Activated CD4-positive, alpha-beta memory T cell treated with anti-CD3 and anti-CD28 coated beads, Interleukin-2, amount 10 ng/mL, durations not matched to agents 7 days and 5 days (primary cell): ENCODE results near the gene TAMALIN. TPM values are rescaled to one million over a fixed set of nuclear protein-coding genes. Genes with fewer than 3 reads are reported as not detected.

Source experiments
- CTCF ChIA-PET: fragments of 350-600 bp; sonication (Branson Sonifier 250); formaldehyde crosslinking; loops from one replicate; lab custom pipeline; 2021; ENCODE audit warnings: antibody characterized with exemption, inconsistent platforms; lab: Charles Lee
- POLR2A ChIA-PET: fragments of 350-600 bp; sonication (Branson Sonifier 250); formaldehyde crosslinking; loops from one replicate; lab custom pipeline; 2021; ENCODE audit warnings: antibody characterized with exemption; lab: Charles Lee
- DNase-seq: peaks from one replicate; pipeline ENCODE4 v3.0.0-alpha.2; 2020
- H3K27ac Mint-ChIP-seq: one replicate; pipeline ENCODE4 v1.8.0; 2021; ENCODE audit warnings: mild to moderate bottlenecking, mixed read lengths
- H3K27me3 Mint-ChIP-seq: one replicate; pipeline ENCODE4 v1.8.0; 2021; ENCODE audit warnings: mixed read lengths
- H3K36me3 Mint-ChIP-seq: one replicate; pipeline ENCODE4 v1.8.0; 2021; ENCODE audit warnings: low read depth, mixed read lengths
- H3K4me1 Mint-ChIP-seq: one replicate; pipeline ENCODE4 v1.8.0; 2021; ENCODE audit warnings: mixed read lengths
- H3K4me3 Mint-ChIP-seq: one replicate; pipeline ENCODE4 v1.8.0; 2021; ENCODE audit warnings: mild to moderate bottlenecking, mixed read lengths
- H3K9me3 Mint-ChIP-seq: one replicate; pipeline ENCODE4 v1.8.0; 2021; ENCODE audit warnings: mixed read lengths
- total RNA-seq, 2 experiments: library from RNA; stranded (reverse); gene quantifications; one replicate each; pipeline ENCODE4 v1.2.3, GENCODE V29; 2021

The TAMALIN gene
- total RNA-seq, 2 experiments from 2014 or later: 5.8 to 7.4 TPM

DNA sequence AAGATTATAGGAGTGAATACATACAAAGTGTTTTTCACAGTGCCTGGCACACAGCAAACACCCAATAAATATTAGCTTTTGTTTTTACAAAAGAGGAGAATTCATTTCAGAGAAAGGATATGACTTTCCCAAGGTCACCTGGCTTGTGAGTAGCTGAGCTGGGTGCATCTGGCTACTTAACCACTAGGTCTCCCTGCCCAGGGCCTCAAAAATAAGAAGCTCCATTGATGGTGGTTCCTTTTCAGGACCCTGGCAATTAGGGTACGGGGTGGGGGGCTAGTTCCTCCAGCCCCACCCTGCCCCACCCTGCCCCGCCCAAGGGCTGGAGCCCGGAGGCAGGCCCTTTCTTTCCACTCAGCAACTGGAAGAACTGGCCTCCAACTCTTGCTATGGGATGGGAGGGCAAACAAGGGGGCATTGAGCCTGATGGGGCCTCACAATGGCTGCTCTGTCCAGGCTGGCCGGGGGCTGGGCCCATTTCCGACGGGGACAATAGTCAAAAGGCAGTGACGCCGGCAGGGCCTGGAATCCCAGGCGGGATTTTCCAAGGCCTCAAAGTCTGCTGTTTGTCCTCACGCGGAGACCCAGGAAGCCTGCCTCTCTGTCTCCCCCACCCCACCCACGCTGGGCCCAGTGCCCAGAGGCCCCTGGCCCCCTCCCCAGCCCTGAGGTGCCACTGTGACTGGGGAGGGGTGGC is 54.9 kb downstream of the TAMALIN start:
- POLR2A ChIA-PET: interaction anchor here (1.1 to 3.7 kb wide), 3 partner anchors 8 to 36 kb away, joined by 5 to 14 read pairs (median 6); partner anchors contain the start of genes ATG101 and NR4A1
- Mint-ChIP-seq H3K36me3 (no peaks in the 10 kb centered on the region), H3K27ac (no peak overlapping the region), H3K9me3 (no peaks in the 10 kb centered on the region), H3K27me3 (peaks cover 7% of the 10 kb centered on the region), H3K4me3 (no peak overlapping the region), H3K4me1 (peaks cover 10% of the 10 kb centered on the region)
- DNase-seq: no peak
- CTCF ChIA-PET: interaction anchor here (0.9 to 18.2 kb wide), 3 partner anchors 9 to 38 kb away, joined by 3 to 290 read pairs (median 6); partner anchors contain the start of gene ATG101

DNA sequence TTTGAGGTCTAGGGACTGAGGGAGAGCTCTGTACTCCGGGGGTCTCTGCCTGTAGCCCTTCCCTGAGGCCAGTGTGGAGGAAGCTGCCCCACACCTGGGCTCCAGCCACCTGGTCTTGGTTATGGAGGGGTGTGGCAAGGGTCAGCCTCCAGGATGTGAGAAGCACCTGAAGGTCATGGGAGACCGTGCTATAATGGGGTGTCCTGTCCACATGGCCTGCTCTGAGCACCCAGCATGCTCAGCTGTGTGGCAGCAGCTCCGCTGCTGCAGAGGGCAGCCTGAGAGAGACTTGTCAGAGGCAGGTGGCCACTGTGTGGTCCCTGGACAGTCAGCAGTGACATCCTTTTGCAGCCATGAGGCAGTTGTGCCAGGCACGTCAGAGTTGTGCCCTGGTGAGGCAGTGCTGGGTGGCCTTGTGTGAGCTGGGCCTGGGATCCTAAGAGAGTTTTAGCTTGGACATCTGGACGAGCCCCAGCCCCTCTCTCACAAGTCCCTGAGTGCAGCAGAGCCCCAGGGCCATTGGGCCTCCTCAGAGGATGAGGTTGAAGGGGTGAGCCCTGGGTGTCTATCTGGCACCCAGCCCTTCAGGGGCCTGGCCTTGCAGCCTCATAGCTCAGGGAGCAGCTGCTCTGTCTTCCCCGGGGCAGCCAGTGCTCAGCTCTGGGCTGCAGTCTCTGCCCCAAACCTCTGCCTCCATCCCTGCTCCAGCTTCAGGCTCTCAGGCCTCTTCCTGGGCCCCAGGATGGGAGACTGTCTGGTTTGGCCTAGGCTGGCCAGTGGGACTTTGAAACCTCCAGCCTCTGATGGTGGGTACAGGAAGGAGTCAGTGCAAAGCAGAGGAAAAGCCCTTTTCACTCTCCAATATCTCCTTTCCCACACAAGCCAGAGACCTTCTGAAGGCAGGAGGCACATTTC is 55.7 kb downstream of the TAMALIN start:
- POLR2A ChIA-PET: interaction anchor here (1.1 to 3.7 kb wide), 3 partner anchors 8 to 37 kb away, joined by 5 to 14 read pairs (median 6); partner anchors contain the start of genes ATG101 and NR4A1
- no peaks in the 10 kb centered on the region for H3K36me3 Mint-ChIP-seq
- peaks cover 7% of the 10 kb centered on the region for H3K27me3 Mint-ChIP-seq
- no peak for DNase-seq
- no peaks in the 10 kb centered on the region for H3K9me3 Mint-ChIP-seq
- H3K4me1 Mint-ChIP-seq: peaks cover 16% of the 10 kb centered on the region
- CTCF ChIA-PET: interaction anchor here (1.2 to 18.2 kb wide), 2 partner anchors 21 to 39 kb away, joined by 3 to 290 read pairs; no protein-coding TSS in a partner anchor
- no peak overlapping the region for H3K27ac Mint-ChIP-seq
- no peak overlapping the region for H3K4me3 Mint-ChIP-seq

DNA sequence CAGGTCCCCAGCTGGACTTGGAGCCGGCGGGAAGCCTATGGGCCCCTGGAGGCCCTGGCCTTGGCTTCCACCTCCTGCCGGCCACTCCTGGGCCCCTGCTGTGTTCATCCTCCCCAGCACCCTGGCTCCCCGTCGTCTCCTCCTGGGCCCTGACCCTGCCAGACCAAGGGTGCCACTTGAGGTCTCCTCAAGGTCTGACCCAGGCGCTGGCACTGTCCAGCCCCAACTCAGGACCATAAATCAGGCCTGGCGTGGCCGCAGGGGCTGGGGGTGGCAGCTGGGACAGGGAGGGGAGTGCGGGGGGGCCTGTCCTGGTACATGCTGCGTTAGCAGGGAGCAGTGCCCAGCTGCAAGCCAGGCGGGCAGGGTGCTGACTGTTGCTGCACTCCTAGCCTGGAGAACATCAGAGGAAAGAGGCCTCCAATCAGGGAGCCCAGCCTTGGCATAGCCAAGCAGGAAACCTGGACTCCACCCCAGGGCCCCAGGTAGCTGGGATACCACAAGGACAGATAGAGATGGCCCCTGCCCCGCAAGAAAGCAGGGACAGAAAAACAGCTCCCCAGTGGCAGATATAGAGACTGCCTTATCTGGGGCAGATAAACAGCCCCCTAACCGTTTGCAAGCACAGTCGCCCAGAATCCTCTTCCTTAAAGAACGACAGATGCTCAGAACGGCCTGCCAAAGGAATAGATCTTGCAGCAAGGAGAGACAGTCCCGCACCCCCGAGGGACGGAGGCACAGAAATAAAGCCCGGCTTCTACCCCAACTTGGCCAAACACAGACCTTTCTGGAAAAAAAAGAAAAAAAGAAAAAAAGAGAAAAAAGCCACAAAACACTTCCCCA is 56.6 kb downstream of the TAMALIN start:
- CTCF ChIA-PET: interaction anchor here (18.2 kb wide), 1 partner anchor 40 kb away, joined by 290 read pairs; no protein-coding TSS in a partner anchor
- Mint-ChIP-seq H3K4me3 (no peak overlapping the region), H3K27ac (no peak overlapping the region), H3K9me3 (no peaks in the 10 kb centered on the region), H3K27me3 (peaks cover 7% of the 10 kb centered on the region), H3K36me3 (no peaks in the 10 kb centered on the region), H3K4me1 (peaks cover 16% of the 10 kb centered on the region)
- POLR2A ChIA-PET: interaction anchor here (1.0 to 3.7 kb wide), 3 partner anchors 12 to 92 kb away, joined by 3 to 14 read pairs (median 6); partner anchors contain the start of gene NR4A1
- DNase-seq: no peak

DNA sequence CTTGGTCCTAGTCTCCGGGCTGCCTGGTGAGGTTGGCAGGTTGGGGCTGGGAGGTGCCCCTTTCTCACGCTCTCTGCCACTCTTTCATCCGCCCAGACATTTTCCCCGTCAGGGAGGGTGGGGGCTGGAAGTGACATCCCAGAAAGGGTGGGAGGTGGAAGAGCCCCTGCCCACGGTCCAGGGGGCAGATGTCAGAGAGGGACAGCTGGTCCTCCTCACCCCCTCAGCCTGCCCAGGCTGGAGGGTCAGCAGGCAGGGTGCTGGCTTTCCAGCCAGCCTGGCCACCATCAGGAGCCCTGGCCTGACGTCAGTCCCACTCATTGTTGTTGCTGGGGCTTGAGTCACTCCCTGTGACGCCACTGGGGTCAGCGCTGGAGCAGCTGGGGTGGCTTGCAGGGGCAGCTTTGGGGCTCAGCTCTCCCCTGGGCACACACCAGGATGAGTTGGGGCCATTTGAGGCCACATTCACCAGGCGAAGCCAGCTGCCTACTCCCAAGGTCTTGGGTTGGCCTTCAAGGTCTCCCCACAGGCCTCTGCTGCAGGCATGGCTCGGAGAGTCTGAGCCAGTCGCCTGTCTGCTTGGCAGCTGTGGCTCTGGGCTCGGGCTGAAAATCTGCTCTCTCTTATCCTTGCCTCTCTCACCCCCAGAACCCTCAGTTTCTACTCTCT is 57.4 kb downstream of the TAMALIN start:
- DNase-seq: no peak
- Mint-ChIP-seq H3K4me1 (peaks cover 18% of the 10 kb centered on the region), H3K36me3 (no peaks in the 10 kb centered on the region), H3K4me3 (no peak overlapping the region), H3K27ac (no peak overlapping the region), H3K27me3 (peaks cover 7% of the 10 kb centered on the region), H3K9me3 (no peaks in the 10 kb centered on the region)
- ChIA-PET POLR2A (interaction anchor here (1.0 to 3.7 kb wide), 2 partner anchors 13 to 92 kb away, joined by 3 to 14 read pairs; partner anchors contain the start of gene NR4A1), CTCF (interaction anchor here (18.2 kb wide), 1 partner anchor 41 kb away, joined by 290 read pairs; no protein-coding TSS in a partner anchor)

Other genes with a start within 250 kb of the TAMALIN start
- gene FIGNL2, start 158.2 kb upstream of the TAMALIN start, total RNA-seq: under 1 TPM; 0.23 to 0.33 TPM
- not detected for gene ANKRD33, start 118.8 kb upstream of the TAMALIN start, total RNA-seq
- not detected for gene ACVRL1, start 99.4 kb upstream of the TAMALIN start, total RNA-seq
- gene ACVR1B, start 55.2 kb upstream of the TAMALIN start, total RNA-seq: 1 to 10 TPM; 4.5 to 5.2 TPM
- gene NR4A1, start 44.5 kb downstream of the TAMALIN start, total RNA-seq: 10 to 100 TPM; 10.0 to 10.5 TPM
- gene ATG101, start 63.0 kb downstream of the TAMALIN start, total RNA-seq: 10 to 100 TPM; 30.5 to 30.8 TPM
- not detected for gene SMIM41, start 72.8 kb downstream of the TAMALIN start, total RNA-seq
- not detected for gene KRT80, start 185.1 kb downstream of the TAMALIN start, total RNA-seq
- 1 to 10 TPM; 9.1 to 9.3 TPM for gene KRT7, start 226.3 kb downstream of the TAMALIN start, total RNA-seq